GM21528 (cell line): ENCODE data around the gene CEMIP.

Experiments
- ATAC-seq: cut with Tn5 transposase; IDR thresholded peaks from one replicate; pipeline ENCODE4 v1.9.1; 2021; ENCODE audit warnings: mild to moderate bottlenecking, moderate library complexity; ENCODE audit not compliant: unreplicated experiment, low FRiP score

Gene CEMIP

GRCh38 chr15:80779658-80780415, 667 bp downstream of the CEMIP start:
- ATAC-seq = no peak

- no peak for ATAC-seq
These were observed 1.4 kb downstream of the CEMIP start for GRCh38 chr15:80780416-80781221.

- no peak for ATAC-seq
These were observed 4.1 kb downstream of the CEMIP start for GRCh38 chr15:80783260-80783659.

- no peak for ATAC-seq
These were observed 6.2 kb downstream of the CEMIP start for GRCh38 chr15:80785335-80785734.

- ATAC-seq = no peak
These were observed 6.7 kb downstream of the CEMIP start for GRCh38 chr15:80785811-80786354.

GRCh38 chr15:80787316-80787715, 8.1 kb downstream of the CEMIP start:
- no peak for ATAC-seq

GRCh38 chr15:80788536-80788935, 9.4 kb downstream of the CEMIP start:
- ATAC-seq = no peak

GRCh38 chr15:80789296-80789695, 10.1 kb downstream of the CEMIP start:
- no peak for ATAC-seq

- no peak for ATAC-seq
These were observed 10.6 kb downstream of the CEMIP start for GRCh38 chr15:80789796-80790195.

GRCh38 chr15:80790236-80790635, 11.1 kb downstream of the CEMIP start:
- ATAC-seq = no peak

GRCh38 chr15:80791004-80791403, 11.8 kb downstream of the CEMIP start:
- ATAC-seq = no peak

- no peak for ATAC-seq
These were observed 17.2 kb downstream of the CEMIP start for GRCh38 chr15:80796407-80796806.

GRCh38 chr15:80798911-80799310, 19.7 kb downstream of the CEMIP start:
- no peak for ATAC-seq

GRCh38 chr15:80800067-80800466, 20.9 kb downstream of the CEMIP start:
- no peak for ATAC-seq

- ATAC-seq = no peak
These were observed 22.9 kb downstream of the CEMIP start for GRCh38 chr15:80801891-80802680.

- ATAC-seq = no peak
These were observed 24.7 kb downstream of the CEMIP start for GRCh38 chr15:80803580-80804525.

- ATAC-seq = no peak
These were observed 25.9 kb downstream of the CEMIP start for GRCh38 chr15:80804970-80805495.

- no peak for ATAC-seq
These were observed 32.7 kb downstream of the CEMIP start for GRCh38 chr15:80811781-80812315.

- no peak for ATAC-seq
These were observed 35.9 kb downstream of the CEMIP start for GRCh38 chr15:80815106-80815505.
